Bronchial epithelial cell (primary cell): ENCODE data around the gene SRGAP2C. TPM values are rescaled to one million over a fixed set of nuclear protein-coding genes. Genes with fewer than 3 reads are reported as not detected.
"Not testable (repeated sequence)": the region's sequence is repeated elsewhere in the genome, so short reads cannot be mapped to it uniquely, and the experiment has no call there.

ENCODE experiments used
- DNase-seq: peaks from one replicate; pipeline ENCODE4 v3.0.0-alpha.2; 2010; ENCODE audit warnings: low read depth
- FAIRE-seq: peaks from 2 replicates; lab custom pipeline; 2011; peaks lifted over from hg19 to GRCh38; lab: Jason Lieb, UNC
- H3K27me3 ChIP-seq: 2 replicates; pipeline ENCODE4 v1.5.1; 2011; ENCODE audit warnings: low read length; ENCODE audit not compliant: control insufficient read depth, insufficient read depth
- H3K36me3 ChIP-seq: 2 replicates; pipeline ENCODE4 v1.5.1; 2011; ENCODE audit warnings: low read length; ENCODE audit not compliant: control insufficient read depth, insufficient read depth
- H3K4me3 ChIP-seq: 2 replicates; pipeline ENCODE4 v1.5.1; 2011; ENCODE audit warnings: mild to moderate bottlenecking, low read depth, low read length, control low read depth
- total RNA-seq: library from RNA; depleted of rRNA; stranded (reverse); fragments of >200 nt; gene quantifications from 2 replicates; pipeline ENCODE4 v1.2.1, GENCODE V29; 2014
- TF ChIP-seq, protein P1 (sequence below): IDR thresholded peaks from 2 replicates; pipeline ENCODE4 v1.5.1; 2011; ENCODE audit warnings: mild to moderate bottlenecking, moderate library complexity, low read length, control low read depth, inconsistent platforms; ENCODE audit not compliant: insufficient read depth, severe bottlenecking

SRGAP2C gene
- 8.3 and 11.6 TPM in 2 replicates for total RNA-seq

DNA sequence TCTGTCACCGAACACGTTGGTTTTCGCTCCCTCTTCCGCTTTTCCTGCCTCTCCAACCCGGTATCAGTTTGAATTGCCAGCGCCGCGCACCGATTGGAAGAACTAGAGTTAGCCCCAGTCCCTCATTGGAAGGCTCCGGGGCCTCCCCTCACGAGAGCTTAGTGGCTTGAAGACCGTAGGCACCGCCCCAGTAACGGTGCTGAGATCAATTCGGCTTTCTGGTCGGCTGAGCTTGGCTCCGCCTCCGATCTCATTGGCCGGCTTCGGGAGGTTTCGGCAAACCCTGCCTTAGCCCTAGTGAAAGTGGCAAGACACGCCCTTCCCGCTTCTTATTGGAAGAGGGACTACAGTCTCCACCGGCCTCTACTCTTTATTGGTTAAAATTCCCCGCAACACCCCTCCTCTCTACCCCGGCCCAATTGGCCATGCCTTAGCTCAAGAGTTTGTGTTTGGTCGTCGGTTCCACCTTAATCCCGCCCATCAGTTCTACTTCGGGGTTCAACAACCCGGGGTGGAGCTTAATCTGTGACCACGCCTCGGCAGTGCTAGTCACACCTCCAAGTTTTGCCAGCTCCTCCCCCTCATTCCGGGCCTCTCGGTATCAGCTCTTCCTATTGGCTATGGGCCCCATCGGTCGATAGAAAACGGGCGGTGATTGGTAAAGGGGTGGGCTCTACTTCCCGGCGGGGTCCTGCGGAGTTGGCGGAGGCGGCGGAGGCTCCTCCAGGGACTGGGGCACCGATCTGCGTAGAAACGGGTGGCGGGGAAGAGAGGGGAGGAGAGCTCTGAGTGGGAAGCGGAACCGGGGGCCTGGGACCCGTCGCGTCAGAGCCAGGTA is at the start of gene SRGAP2C, which contains the start of gene FAM72B:
SRGAP2C (plus strand) TSS at position 686 of the 838 bp plus-strand sequence. CDS start 2,472 bp downstream, outside the sequence.
FAM72B (minus strand) TSS at position 51 of the 838 bp plus-strand sequence. CDS start 851 bp downstream, outside the sequence.
- peak; percentile 98 for DNase-seq
- FAIRE-seq, H3K27me3 ChIP-seq, H3K36me3 ChIP-seq: not testable (repeated sequence)
- H3K4me3 ChIP-seq: peak within 1 kb of the TSS; percentile 36

DNA sequence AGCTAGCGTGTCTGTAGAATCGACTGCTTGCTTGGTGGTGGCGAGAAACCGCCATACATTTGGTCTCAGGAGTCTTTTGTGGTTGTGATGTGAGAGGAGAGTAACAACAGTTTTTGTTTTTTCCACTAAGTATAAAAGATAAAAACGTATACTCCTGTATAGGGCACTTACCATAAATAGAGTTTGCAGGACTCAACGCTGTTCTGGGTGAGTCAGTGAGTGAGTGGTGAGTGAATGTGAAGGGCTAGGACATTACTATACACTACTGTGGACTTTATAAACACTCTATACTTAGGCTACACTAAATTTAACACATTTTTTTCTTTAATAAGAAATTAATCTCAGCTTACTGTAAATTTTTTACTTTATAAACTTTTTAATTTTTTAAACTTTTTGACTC is 44.4 kb upstream of the SRGAP2C start:
- H3K36me3 ChIP-seq, DNase-seq, H3K27me3 ChIP-seq, FAIRE-seq, H3K4me3 ChIP-seq: not testable (repeated sequence)

DNA sequence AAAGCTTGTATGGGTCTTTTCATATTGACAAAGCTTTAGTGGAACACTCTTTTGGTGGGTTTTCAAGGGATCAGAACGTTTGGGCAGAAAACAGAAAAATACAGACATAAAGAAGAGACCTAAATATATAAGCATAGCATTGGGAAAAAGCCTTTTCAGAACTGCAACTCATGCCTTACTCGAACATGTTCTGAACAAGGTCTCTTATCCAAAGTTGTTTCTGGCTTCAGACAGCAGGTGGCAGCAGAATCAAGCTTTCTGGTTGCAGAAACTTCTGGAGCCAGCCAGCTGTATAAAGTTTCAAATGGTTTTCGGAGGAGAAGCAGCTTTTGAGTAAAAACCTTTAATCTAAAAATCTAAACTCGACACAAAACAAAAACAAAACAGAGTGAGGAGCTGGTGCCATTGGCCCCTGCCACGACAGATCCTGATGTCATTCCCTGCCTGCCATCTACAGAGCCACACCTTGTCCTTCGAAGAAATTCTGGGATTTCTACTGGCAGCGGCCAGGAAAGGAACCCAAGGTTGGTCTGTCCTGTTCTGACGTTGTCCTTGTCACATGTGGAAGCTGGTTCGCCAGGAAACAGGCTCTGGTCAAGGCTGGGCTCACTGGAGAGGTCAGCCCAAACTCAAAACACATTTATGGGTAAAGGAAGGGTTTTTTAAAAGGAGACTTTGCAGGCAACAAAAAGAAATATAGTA is 36.1 kb upstream of the SRGAP2C start:
- not testable (repeated sequence) for H3K36me3 ChIP-seq, FAIRE-seq, H3K4me3 ChIP-seq, DNase-seq, H3K27me3 ChIP-seq

DNA sequence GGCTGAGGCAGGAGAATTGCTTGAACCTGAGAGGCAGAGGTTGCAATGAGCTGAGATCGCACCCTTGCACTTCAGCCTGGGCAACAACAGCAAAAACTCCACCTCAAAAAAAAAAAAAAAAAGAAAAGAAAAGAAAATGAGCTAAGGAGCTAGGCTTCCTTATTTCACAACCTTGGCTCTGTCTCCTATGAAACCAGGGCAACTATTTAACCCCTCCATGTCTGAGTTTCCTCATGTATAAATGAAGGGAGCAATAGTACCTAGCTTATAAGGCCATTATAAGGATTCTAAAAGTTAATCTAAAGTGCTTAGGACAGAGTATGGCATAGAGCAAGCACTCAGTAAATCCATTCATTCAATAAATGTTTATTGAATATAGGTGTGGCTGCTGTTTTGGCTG is 33.5 kb upstream of the SRGAP2C start:
- FAIRE-seq, H3K27me3 ChIP-seq, H3K4me3 ChIP-seq, H3K36me3 ChIP-seq, DNase-seq: not testable (repeated sequence)

GRCh38 chr1:121152788-121153187 is 32.0 kb upstream of the SRGAP2C start:
- not testable (repeated sequence) for H3K27me3 ChIP-seq, H3K36me3 ChIP-seq, FAIRE-seq, H3K4me3 ChIP-seq, DNase-seq

GRCh38 chr1:121154811-121155210 is 30.0 kb upstream of the SRGAP2C start:
- not testable (repeated sequence) for FAIRE-seq, H3K27me3 ChIP-seq, H3K4me3 ChIP-seq, DNase-seq, H3K36me3 ChIP-seq

DNA sequence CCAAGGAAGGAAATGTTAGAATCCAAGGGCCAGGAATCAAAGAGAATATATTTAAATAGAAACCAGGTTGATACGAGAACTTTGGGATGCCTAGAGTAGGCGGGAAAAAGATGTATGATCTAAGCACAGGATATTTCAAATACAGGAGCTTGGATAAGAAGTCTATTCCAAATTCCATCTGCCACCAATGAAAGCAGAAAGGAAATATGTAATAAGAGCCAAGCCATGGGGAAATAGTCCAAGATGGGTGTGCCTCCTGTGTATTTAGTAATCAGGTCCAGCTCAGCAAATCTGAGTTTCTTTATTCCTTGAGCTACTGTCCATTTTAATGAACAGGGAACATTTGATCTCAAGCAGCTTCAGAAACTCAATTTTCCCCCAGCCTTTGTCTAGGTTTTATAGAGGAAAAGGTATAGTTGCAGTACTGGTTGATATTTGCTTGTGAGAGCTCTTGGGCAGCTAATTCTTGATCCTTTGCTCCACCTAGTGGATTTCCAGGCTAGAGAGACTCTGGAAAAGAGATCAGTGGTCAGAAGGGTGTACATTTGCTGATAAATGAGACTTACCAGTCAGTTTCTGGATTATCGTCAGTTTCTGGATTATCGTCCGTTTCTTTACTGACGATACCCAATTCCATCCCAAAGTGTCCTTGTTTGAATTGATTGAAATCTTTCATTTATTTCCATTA is 29.0 kb upstream of the SRGAP2C start:
- TF ChIP-seq, protein P1, sequence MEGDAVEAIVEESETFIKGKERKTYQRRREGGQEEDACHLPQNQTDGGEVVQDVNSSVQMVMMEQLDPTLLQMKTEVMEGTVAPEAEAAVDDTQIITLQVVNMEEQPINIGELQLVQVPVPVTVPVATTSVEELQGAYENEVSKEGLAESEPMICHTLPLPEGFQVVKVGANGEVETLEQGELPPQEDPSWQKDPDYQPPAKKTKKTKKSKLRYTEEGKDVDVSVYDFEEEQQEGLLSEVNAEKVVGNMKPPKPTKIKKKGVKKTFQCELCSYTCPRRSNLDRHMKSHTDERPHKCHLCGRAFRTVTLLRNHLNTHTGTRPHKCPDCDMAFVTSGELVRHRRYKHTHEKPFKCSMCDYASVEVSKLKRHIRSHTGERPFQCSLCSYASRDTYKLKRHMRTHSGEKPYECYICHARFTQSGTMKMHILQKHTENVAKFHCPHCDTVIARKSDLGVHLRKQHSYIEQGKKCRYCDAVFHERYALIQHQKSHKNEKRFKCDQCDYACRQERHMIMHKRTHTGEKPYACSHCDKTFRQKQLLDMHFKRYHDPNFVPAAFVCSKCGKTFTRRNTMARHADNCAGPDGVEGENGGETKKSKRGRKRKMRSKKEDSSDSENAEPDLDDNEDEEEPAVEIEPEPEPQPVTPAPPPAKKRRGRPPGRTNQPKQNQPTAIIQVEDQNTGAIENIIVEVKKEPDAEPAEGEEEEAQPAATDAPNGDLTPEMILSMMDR: peak; percentile 12
- DNase-seq: peak; percentile 15

DNA sequence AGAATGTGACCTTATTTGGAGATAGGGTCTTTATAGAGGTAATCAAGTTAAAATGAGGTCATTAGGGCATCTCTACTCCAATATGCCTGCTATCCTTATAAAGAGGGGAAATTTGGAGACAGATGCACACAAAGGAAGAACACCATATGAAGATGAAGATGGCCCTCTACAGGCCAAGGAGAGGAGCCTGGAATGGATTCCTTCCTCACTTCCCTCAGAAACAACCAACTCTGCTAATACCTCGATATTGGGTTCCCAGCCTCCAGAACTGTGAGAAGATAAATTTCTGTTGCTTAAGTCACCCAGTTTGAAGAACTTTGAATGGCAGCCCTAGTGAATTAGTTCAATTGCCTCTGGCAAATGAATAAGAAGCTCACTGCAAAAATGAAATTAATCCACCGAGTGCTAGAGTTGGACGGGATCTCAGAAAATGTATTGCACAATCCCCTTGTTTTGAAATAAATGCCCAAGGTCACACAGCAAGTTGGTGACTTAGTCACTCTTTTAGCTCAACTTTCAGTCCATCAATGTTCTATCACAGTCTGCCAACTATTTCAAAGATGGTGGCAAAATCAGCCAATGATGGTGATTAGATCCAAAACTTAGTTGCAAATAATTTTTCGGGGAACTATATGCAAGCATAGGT is 27.7 kb upstream of the SRGAP2C start:
- H3K36me3 ChIP-seq, H3K27me3 ChIP-seq, FAIRE-seq, DNase-seq, H3K4me3 ChIP-seq: not testable (repeated sequence)

More for the DNA sequence above, 29.0 kb upstream of the SRGAP2C start:
- not testable (repeated sequence) for H3K27me3 ChIP-seq, H3K36me3 ChIP-seq, FAIRE-seq, H3K4me3 ChIP-seq

DNA sequence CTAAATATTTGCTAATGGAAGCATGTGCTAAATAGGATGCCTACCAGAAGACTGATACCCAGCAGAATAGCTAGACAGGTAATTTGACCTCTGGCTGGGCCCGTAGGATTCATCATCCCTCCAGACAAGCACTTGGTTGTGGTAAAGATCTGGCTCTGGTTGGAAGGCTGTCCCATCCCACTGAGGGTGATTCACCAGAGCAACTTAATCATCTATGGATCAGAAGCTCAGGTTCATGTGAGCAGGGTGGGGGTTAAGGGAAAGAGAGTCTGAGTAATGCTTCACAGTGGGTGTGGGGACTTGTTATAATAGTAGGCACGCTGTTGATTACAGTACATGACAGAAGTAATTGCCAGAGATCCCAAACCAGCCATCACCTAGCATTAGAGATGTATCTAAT is 27.2 kb upstream of the SRGAP2C start:
- not testable (repeated sequence) for FAIRE-seq, DNase-seq, H3K4me3 ChIP-seq

DNA sequence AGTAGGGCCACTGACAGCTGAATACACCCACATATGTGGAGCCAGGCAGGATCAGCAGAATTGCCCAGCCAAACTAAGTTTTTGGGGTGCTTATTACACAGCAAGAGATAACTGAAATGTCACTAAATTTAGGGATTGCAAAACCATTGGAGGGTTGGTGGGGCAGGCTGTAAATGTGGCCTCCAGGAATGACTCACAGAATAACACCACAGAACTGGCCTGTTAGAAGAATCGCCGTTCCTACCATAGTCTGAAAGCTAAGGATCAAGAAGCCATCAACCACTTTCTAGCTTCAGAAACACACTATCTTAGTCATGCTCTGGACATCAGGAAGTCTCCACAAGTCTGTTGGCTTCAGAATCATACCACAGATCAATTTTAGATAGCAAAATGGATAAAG is 24.7 kb upstream of the SRGAP2C start:
- not testable (repeated sequence) for DNase-seq, FAIRE-seq

More for the DNA sequence above, 27.2 kb upstream of the SRGAP2C start:
- not testable (repeated sequence) for H3K36me3 ChIP-seq, H3K27me3 ChIP-seq

GRCh38 chr1:121161199-121161901 is 23.4 kb upstream of the SRGAP2C start:
- not testable (repeated sequence) for H3K36me3 ChIP-seq, DNase-seq, H3K27me3 ChIP-seq, H3K4me3 ChIP-seq, FAIRE-seq

More for the DNA sequence above, 24.7 kb upstream of the SRGAP2C start:
- H3K36me3 ChIP-seq, H3K4me3 ChIP-seq, H3K27me3 ChIP-seq: not testable (repeated sequence)
